GM19397 (cell line): ENCODE measurements around the gene GPC5.

Experiments
- ATAC-seq: cut with Tn5 transposase; IDR thresholded peaks from one replicate; pipeline ENCODE4 v1.9.1; 2021; ENCODE audit warnings: mild to moderate bottlenecking, moderate library complexity; ENCODE audit not compliant: unreplicated experiment

Gene GPC5

DNA sequence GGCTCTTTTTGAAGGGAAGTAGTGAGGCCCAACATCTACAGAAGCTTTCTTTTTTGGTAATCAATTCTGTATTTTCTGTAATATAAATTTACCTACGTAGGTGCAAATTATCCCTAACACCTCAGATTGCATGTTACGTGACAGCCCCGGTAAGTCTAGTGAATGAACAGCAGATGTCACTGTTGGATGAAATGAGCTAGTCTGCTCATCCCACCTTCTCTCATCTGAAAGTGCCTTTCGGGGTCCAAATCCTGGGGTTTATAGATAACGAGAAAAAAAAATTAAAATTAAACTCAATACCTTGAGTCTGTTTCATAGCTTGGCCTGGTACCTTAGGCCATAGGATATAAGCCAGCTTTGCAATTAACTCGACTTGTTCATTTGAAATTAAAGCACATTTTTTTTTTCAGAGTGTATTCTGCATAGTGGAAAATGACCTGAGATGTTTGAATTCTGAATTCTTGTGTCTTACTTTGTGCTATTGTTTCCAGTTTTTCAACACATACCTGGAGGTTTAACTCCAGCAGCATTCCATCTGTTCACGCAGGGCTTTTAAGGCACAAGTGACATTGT is 548.2 kb downstream of the GPC5 start:
- ATAC-seq, result no peak

- no peak for ATAC-seq
Observed at GRCh38 chr13:91948736-91949135, 550.3 kb downstream of the GPC5 start.

DNA sequence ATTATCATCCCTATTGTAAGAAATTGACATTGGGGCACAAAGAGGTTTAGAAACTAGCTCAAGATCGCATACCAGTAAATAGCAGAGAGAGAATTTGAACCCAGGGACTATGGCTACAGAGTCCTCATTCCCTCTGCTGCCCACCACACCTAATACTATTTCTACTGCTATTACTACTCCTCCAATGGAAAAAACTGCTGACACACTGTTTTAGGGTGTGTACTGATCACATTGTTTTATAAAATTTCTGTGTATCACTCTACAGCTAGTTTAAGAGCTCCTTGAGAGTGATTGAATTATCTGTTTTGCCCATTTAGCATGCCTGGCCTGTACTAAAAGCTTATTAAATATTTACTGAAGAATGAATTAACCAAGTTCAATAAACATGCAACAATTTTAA is 552.4 kb downstream of the GPC5 start:
- ATAC-seq, result no peak

GRCh38 chr13:91955546-91956355 is 557.3 kb downstream of the GPC5 start:
- ATAC-seq, result no peak

DNA sequence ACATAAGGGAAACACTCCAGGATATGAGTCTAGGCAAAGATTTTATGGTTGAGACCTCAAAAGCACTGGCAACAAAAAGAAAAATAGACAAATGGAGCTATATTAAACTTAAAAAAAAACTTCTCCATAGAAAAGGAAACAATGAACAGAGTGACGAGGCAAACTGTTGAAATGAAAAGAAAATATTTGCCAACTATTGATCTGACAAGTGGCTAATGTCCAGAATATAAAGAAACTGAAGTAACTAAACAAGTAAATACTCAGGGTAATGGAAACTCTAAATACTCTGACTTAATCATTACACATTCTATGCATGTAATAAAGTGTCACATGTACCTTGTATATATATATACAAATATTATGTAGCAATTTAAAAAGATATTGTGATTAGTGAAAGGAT is 562.5 kb downstream of the GPC5 start:
- ATAC-seq, result no peak

DNA sequence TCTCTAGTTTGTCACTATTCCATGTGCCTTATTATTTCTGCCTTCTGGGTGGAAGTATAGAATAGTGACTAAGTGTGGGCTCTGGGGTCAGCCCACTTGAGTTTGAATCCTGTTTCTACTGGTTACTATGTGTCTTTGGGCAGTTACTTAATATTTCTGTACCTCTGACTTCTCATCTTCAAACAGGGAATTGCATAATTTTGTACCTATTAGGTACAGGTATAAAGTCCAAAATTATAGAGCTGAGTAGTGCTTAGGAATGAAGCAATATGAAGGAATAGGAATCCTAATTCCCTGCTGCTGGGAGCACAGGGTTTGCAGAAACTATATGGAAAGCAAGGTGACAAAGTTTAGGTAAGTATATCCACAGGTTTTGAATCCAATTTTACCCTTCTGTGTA is 564.5 kb downstream of the GPC5 start:
- ATAC-seq, result no peak

GRCh38 chr13:91965511-91965910 is 567.1 kb downstream of the GPC5 start:
- no peak for ATAC-seq

DNA sequence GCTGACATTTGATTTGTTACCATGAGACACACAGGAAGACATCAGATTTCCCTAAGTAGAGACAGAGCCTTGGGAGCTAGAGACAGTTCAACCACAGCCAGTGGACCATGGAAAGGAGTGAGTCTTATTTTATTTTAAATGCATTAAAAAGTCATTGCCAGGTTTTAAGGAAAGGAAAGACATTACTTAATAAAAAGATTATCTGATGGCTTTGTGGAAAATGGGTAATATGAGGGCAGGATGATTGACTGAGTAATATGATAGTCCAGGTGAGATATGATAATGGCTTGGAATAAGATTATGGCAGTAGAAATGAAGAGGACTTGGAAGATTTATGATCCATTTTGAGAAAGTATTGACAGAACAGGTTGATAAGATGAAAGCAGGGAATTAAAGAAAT is 580.1 kb downstream of the GPC5 start:
- no peak for ATAC-seq

- no peak for ATAC-seq
Observed at GRCh38 chr13:91986761-91987483, 588.5 kb downstream of the GPC5 start.

DNA sequence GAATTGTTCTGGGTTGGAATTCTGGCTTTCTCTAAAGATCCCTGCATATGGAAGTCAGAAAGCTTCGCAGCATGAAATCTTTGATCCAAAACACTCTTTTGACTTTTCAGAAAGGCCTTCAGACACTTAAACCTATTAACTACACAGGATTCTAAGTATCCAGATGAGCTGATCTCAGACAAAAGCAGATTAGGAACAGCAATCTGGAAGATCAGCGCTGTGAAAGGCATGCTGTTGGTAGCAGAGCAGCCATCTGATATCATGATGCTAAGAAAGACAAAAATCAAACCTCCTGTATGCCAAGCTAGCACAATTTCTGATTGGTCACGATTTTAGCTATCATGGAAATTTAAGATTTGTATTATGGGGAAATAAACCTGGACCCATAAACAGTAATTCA is 589.9 kb downstream of the GPC5 start:
- ATAC-seq, result no peak

GRCh38 chr13:92012787-92013186 is 614.4 kb downstream of the GPC5 start:
- ATAC-seq, result no peak

DNA sequence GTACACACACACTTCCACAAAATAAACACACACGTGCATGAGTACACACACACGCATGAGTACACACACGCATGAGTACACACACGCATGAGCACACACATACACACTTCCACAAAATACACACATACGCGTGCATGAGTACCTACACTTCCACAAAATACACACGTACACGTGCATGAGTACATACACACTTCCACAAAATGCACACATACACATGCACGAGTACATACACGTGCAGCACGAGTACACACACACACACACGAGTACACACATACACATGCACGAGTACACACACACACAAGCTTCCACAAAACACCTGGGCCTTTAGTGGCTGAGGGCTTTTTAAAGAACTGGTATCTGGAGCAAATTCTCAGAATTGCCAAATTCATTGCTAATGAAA is 619.3 kb downstream of the GPC5 start:
- ATAC-seq, result no peak

GRCh38 chr13:92028695-92029094 is 630.3 kb downstream of the GPC5 start:
- ATAC-seq, result no peak

GRCh38 chr13:92029641-92030040 is 631.2 kb downstream of the GPC5 start:
- ATAC-seq, result no peak

DNA sequence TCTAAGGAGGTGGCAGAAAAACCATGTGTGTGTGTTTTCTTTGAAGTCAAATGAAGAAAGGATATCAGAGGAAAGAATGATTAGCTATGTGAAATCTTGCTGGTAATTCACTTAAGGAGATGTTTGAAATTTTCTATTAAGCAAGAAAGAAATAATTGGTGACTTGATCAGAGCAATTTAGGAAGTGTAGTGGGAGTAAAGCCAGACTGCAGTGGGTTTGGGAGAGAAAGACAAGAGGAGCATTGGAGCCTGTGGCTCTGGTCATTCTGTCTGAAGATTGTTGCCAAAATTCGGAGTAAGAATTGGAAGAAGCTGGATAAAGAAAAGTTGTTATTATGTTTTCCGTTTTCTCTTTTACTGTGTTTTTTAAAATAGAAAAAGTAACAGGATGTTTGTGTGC is 640.5 kb downstream of the GPC5 start:
- no peak for ATAC-seq

DNA sequence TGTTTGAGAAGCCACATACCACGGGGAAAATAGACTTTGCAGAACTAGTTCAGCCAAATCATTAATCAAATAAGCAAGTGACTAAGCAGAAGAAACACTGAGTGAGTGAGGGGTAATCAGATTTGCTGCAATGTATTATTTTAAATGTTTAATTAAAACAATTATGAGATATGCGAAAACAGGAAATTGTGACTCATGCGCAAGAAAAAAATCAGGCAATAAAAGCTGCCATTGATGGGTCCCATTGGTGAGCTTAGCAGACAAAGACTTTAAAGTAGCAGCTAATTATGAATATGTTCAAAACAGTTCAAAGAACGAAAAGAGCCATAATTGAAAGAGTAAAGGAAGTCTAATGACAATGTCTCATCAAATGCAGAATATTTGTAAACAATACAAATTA is 644.1 kb downstream of the GPC5 start:
- no peak for ATAC-seq

DNA sequence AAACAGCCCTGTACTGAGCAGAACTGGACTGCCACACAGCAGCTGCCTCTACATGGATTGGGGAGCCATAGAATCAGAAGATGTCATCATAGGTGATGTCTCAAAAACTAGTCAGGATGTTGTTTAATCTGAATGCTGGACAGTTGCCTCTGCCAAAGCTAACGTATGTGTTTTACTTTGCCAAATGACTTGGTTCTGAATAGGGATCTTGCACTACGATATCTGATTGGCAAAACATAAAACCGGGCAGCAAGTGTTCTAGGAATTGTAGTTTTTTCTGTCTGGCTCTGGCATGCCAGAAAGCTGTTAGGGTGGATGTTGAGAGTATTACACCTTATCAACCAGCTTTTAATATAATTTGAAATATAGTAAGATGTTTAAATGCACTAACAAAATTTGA is 645.9 kb downstream of the GPC5 start:
- ATAC-seq, result no peak

DNA sequence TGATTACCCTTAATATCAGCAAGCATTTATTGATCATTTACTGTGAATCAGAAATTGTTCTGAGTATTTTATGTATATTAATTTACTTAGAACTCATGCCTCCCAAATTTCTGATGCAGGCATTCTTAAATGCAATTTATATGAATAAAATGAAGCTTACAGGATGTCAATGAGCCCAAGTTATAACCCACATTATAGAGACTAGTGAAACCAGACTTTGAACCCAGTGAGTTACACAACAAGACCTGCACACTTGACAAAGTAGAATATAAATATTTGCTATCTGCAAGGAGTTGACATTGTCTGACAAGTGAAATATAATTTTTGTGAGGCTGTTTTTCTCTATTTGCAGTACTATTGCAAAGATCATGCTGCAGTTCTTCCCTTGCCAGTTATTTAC is 656.0 kb downstream of the GPC5 start:
- no peak for ATAC-seq

GRCh38 chr13:92074658-92075057 is 676.2 kb downstream of the GPC5 start:
- ATAC-seq, result no peak

GRCh38 chr13:92097337-92097903 is 699.0 kb downstream of the GPC5 start:
- no peak for ATAC-seq

GRCh38 chr13:92101801-92102200 is 703.4 kb downstream of the GPC5 start:
- no peak for ATAC-seq

- no peak for ATAC-seq
Observed at GRCh38 chr13:92103689-92104153, 705.3 kb downstream of the GPC5 start.
